Karpas-422 (cell line): ENCODE data around the gene CD151. TPM values are rescaled to one million over a fixed set of nuclear protein-coding genes. Genes with fewer than 3 reads are reported as not detected.
A peak's percentile ranks its signal among the peaks of the same experiment; 100 is the strongest.

Experiments
- DNase-seq: peaks from one replicate; pipeline ENCODE4 v3.0.0-alpha.2; 2015
- H2AFZ ChIP-seq: fragments of 200-600 bp; sonication (generic); 2 replicates; pipeline ENCODE4 v1.6.1; 2014; ENCODE audit warnings: antibody characterized with exemption, low read length, mixed read lengths
- H3K27ac ChIP-seq: fragments of 200-600 bp; sonication (generic); 2 replicates; pipeline ENCODE4 v1.5.1; 2014; ENCODE audit warnings: mild to moderate bottlenecking, low read length, moderate library complexity
- H3K27me3 ChIP-seq: fragments of 200-600 bp; sonication (generic); 2 replicates; pipeline ENCODE4 v1.6.1; 2014; ENCODE audit warnings: low read length, mixed read lengths
- H3K36me3 ChIP-seq: fragments of 200-600 bp; sonication (generic); 2 replicates; pipeline ENCODE4 v1.6.1; 2014; ENCODE audit warnings: low read length, mixed read lengths; ENCODE audit not compliant: insufficient read depth
- H3K4me1 ChIP-seq: fragments of 200-600 bp; sonication (generic); 2 replicates; pipeline ENCODE4 v1.6.1; 2014; ENCODE audit warnings: mild to moderate bottlenecking, low read length, mixed read lengths
- H3K4me2 ChIP-seq: fragments of 200-600 bp; sonication (generic); 2 replicates; pipeline ENCODE4 v1.6.1; 2014; ENCODE audit warnings: low read length, low read depth, mild to moderate bottlenecking; ENCODE audit not compliant: poor library complexity, severe bottlenecking
- H3K4me3 ChIP-seq: fragments of 200-600 bp; sonication (generic); 2 replicates; pipeline ENCODE4 v1.5.1; 2014; ENCODE audit warnings: mild to moderate bottlenecking, antibody characterized with exemption, low read length, mixed read lengths
- H3K79me2 ChIP-seq: fragments of 200-600 bp; sonication (generic); 2 replicates; pipeline ENCODE4 v1.6.1; 2014; ENCODE audit warnings: mild to moderate bottlenecking, low read length, mixed read lengths
- H3K9ac ChIP-seq: fragments of 200-600 bp; sonication (generic); 2 replicates; pipeline ENCODE4 v1.6.0; 2014; ENCODE audit warnings: low read length
- H3K9me2 ChIP-seq: fragments of 200-600 bp; sonication (generic), shearing (Covaris generic); replicated peaks from 2 replicates; pipeline ENCODE4 v1.6.0; 2014; ENCODE audit warnings: mild to moderate bottlenecking, low read length, moderate library complexity; ENCODE audit not compliant: insufficient read depth
- H3K9me3 ChIP-seq: fragments of 300-700, 200-600 bp; sonication (generic); 2 replicates; pipeline ENCODE4 v1.6.1; 2014; ENCODE audit warnings: low read length, mixed read lengths
- H4K20me1 ChIP-seq: fragments of 200-600 bp; sonication (generic); 2 replicates; pipeline ENCODE4 v1.6.1; 2014; ENCODE audit warnings: mild to moderate bottlenecking, antibody characterized with exemption, low read length, low read depth; ENCODE audit not compliant: insufficient read depth
- total RNA-seq: library from RNA; depleted of rRNA; stranded (reverse); fragments of >200 nt; shearing (Covaris generic); gene quantifications from 2 replicates; pipeline ENCODE4 v1.2.3, GENCODE V29; 2014; ENCODE audit warnings: low replicate concordance

Gene CD151
- total RNA-seq, 1 experiment from 2014 or later: 10.5 TPM

- DNase-seq: no peak
- no peaks in the 10 kb centered on the region for H3K9me2 ChIP-seq
- no peaks in the 10 kb centered on the region for H3K9me3 ChIP-seq
- no peaks in the 10 kb centered on the region for H4K20me1 ChIP-seq
- no peak overlapping the region for H3K4me2 ChIP-seq
- H3K36me3 ChIP-seq: no peaks in the 10 kb centered on the region
- H3K4me1 ChIP-seq: peaks cover 21% of the 10 kb centered on the region
- H2AFZ ChIP-seq: no peak overlapping the region
- H3K9ac ChIP-seq: no peak overlapping the region
- H3K27me3 ChIP-seq: no peaks in the 10 kb centered on the region
- no peaks in the 10 kb centered on the region for H3K79me2 ChIP-seq
- no peak overlapping the region for H3K4me3 ChIP-seq
- H3K27ac ChIP-seq: no peak overlapping the region
Observed at GRCh38 chr11:802018-802617, 30.6 kb upstream of the CD151 start.

- H3K9ac ChIP-seq: no peak overlapping the region
- H3K27me3 ChIP-seq: no peaks in the 10 kb centered on the region
- no peak overlapping the region for H3K27ac ChIP-seq
- peaks cover 24% of the 10 kb centered on the region for H3K4me1 ChIP-seq
- no peak overlapping the region for H3K4me3 ChIP-seq
- H3K36me3 ChIP-seq: no peaks in the 10 kb centered on the region
- no peak overlapping the region for H3K4me2 ChIP-seq
- H3K9me2 ChIP-seq: no peaks in the 10 kb centered on the region
- peaks cover 4% of the 10 kb centered on the region for H3K79me2 ChIP-seq
- DNase-seq: no peak
- H4K20me1 ChIP-seq: no peaks in the 10 kb centered on the region
- no peak overlapping the region for H2AFZ ChIP-seq
- H3K9me3 ChIP-seq: no peaks in the 10 kb centered on the region
Observed at GRCh38 chr11:802693-803466, 29.9 kb upstream of the CD151 start.

- Histone ChIP-seq H3K4me1 (peaks cover 29% of the 10 kb centered on the region), H3K9ac (no peak overlapping the region), H2AFZ (no peak overlapping the region), H3K4me2 (peak overlapping the region; percentile 86), H3K27me3 (no peaks in the 10 kb centered on the region), H4K20me1 (no peaks in the 10 kb centered on the region), H3K27ac (no peak overlapping the region), H3K9me3 (no peaks in the 10 kb centered on the region), H3K9me2 (no peaks in the 10 kb centered on the region), H3K79me2 (peaks cover 10% of the 10 kb centered on the region), H3K36me3 (no peaks in the 10 kb centered on the region), H3K4me3 (no peak overlapping the region)
- no peak for DNase-seq
Observed at GRCh38 chr11:803467-803742, 29.3 kb upstream of the CD151 start.

GRCh38 chr11:803770-804598, 28.8 kb upstream of the CD151 start:
- Histone ChIP-seq H3K4me3 (peak overlapping the region; percentile 78), H3K4me1 (peaks cover 32% of the 10 kb centered on the region), H2AFZ (no peak overlapping the region)

GRCh38 chr11:804599-804964, 28.2 kb upstream of the CD151 start:
- Histone ChIP-seq H3K4me1 (peaks cover 32% of the 10 kb centered on the region), H3K9ac (peak overlapping the region; percentile 90), H3K4me3 (peak overlapping the region; percentile 78), H3K36me3 (no peaks in the 10 kb centered on the region), H3K79me2 (peaks cover 18% of the 10 kb centered on the region), H3K9me2 (no peaks in the 10 kb centered on the region), H3K27me3 (no peaks in the 10 kb centered on the region), H3K4me2 (peak overlapping the region; percentile 86), H3K9me3 (no peaks in the 10 kb centered on the region), H2AFZ (no peak overlapping the region), H4K20me1 (no peaks in the 10 kb centered on the region), H3K27ac (peak overlapping the region; percentile 63; the same call in 1 of the 2 replicates)
- DNase-seq: no peak

More at GRCh38 chr11:803770-804598, 28.8 kb upstream of the CD151 start:
- Histone ChIP-seq H3K36me3 (no peaks in the 10 kb centered on the region), H4K20me1 (no peaks in the 10 kb centered on the region), H3K27me3 (no peaks in the 10 kb centered on the region), H3K9me2 (no peaks in the 10 kb centered on the region), H3K27ac (0 out of 2 replicates have a peak overlapping the region, but pooled peaks have one; percentile 63), H3K9ac (peak overlapping the region; percentile 90), H3K9me3 (no peaks in the 10 kb centered on the region), H3K4me2 (peak overlapping the region; percentile 86), H3K79me2 (peaks cover 15% of the 10 kb centered on the region)
- peak; percentile 47 for DNase-seq

GRCh38 chr11:808427-809286, 24.1 kb upstream of the CD151 start:
- Histone ChIP-seq H3K9me2 (no peaks in the 10 kb centered on the region), H3K27me3 (no peaks in the 10 kb centered on the region), H3K4me1 (peaks cover 44% of the 10 kb centered on the region), H3K4me3 (peak overlapping the region; percentile 87), H3K79me2 (peaks cover 40% of the 10 kb centered on the region), H3K9me3 (no peaks in the 10 kb centered on the region), H2AFZ (no peak overlapping the region), H3K4me2 (peak overlapping the region; percentile 92), H3K27ac (peak overlapping the region; percentile 75), H3K36me3 (peaks cover 29% of the 10 kb centered on the region; the same call in 1 of the 2 replicates), H4K20me1 (peaks cover 34% of the 10 kb centered on the region), H3K9ac (peak overlapping the region; percentile 85)
- DNase-seq: peak; percentile 78

- peak within 1 kb of the TSS; percentile 87 for H3K4me3 ChIP-seq
- H2AFZ ChIP-seq: peak within 1 kb of the TSS; percentile 93; the same call in 1 of the 2 replicates
- H3K79me2 ChIP-seq: peaks cover 40% of the 10 kb centered on the region
Observed at GRCh38 chr11:809287-810039, 23.3 kb upstream of the CD151 start, which contains the start of gene RPLP2. Gene RPLP2 (plus strand): TSS chr11:809967. CDS start chr11:810235, 268 bp downstream.

More at GRCh38 chr11:809287-810039, 23.3 kb upstream of the CD151 start, which contains the start of gene RPLP2:
- Histone ChIP-seq H3K4me2 (peak within 1 kb of the TSS; percentile 92), H4K20me1 (peaks cover 34% of the 10 kb centered on the region), H3K9me2 (no peaks in the 10 kb centered on the region), H3K9ac (peak within 1 kb of the TSS; percentile 85), H3K4me1 (peaks cover 36% of the 10 kb centered on the region), H3K9me3 (no peaks in the 10 kb centered on the region), H3K36me3 (peaks cover 31% of the 10 kb centered on the region; the same call in 1 of the 2 replicates), H3K27ac (peak within 1 kb of the TSS; percentile 75), H3K27me3 (no peaks in the 10 kb centered on the region)
- peak; percentile 99 for DNase-seq
